Measurements from ENCODE around the gene ECSCR. TPM values are rescaled to one million over a fixed set of nuclear protein-coding genes. Genes with fewer than 3 reads are reported as not detected.

ECSCR gene
- total and polyA plus RNA-seq, 7 experiments from 2014 or later, result 0.19 to 0.73 (median 0.37) TPM; not detected in 3

- H3K27me3 ChIP-seq (ENCODE audit: control insufficient read depth in 2 of 2, insufficient read depth in 2 of 2, low read length in 2 of 2), result no peaks in the 10 kb centered on the region
- H3K4me1 ChIP-seq (ENCODE audit: control insufficient read depth in 2 of 2, insufficient read depth in 2 of 2, low read length in 2 of 2), result peaks cover 30 to 74% of the 10 kb centered on the region in 2 donors
- H3K4me3 Mint-ChIP-seq, result peak within 1 kb of the TSS; percentile 71 to 97 (median 90)
- peaks cover 64 to 78% (median 76%) of the 10 kb centered on the region in 7 donors for H3K4me1 Mint-ChIP-seq
- peak within 1 kb of the TSS; percentile 53 for H3K4me3 ChIP-seq (ENCODE audit: low read length)
- H3K36me3 Mint-ChIP-seq, result peaks cover 0 to 13% (median 9%) of the 10 kb centered on the region in 5 donors
- ChIA-PET POLR2A (interaction anchor here (0.6 to 8.4 kb wide), 13 partner anchors 11 to 90 kb away, joined by 3 to 83 read pairs (median 5); partner anchors contain the start of genes DNAJC18, SPATA24, STING1 and UBE2D2), CTCF (interaction anchor here (0.6 to 1.8 kb wide), 8 partner anchors 9 to 46 kb away, joined by 3 to 7 read pairs (median 4); partner anchors contain the start of genes ECSCR and STING1)
- H3K36me3 ChIP-seq (ENCODE audit: control insufficient read depth in 2 of 3, insufficient read depth in 3 of 3, low read length in 3 of 3), result peaks cover 0 to 2% (median 0%) of the 10 kb centered on the region in 3 experiments
- peak within 1 kb of the TSS; percentile 63 to 98 (median 94) for H3K27ac Mint-ChIP-seq
- no peaks in the 10 kb centered on the region for H3K9me3 Mint-ChIP-seq
- H3K27me3 Mint-ChIP-seq, result no peaks in the 10 kb centered on the region
- peak within 1 kb of the TSS; percentile 64 for H3K27ac ChIP-seq (ENCODE audit: low read depth, low read length)
- intact Hi-C loops (cut with micrococcal nuclease), result loop anchor here (1.0 to 5.0 kb wide), 3 partner anchors 13 to 41 kb away; partner anchors contain the start of gene DNAJC18 (in 1 of the 2)
- DNase-seq (peak in 6 of 9 donors; percentile 27 to 50 (median 48)), ATAC-seq (peak; percentile 66)
- H3K9me3 ChIP-seq (ENCODE audit: control insufficient read depth in 2 of 3, low read length in 3 of 3), result no peaks in the 10 kb centered on the region
These were observed 8.3 kb upstream of the ECSCR start, which contains the start of gene SMIM33 for GRCh38 chr5:139470821-139471300. TSS of gene SMIM33 (plus strand) at chr5:139471004. CDS start at chr5:139471122, 118 bp downstream.

GRCh38 chr5:139468421-139468931, 5.9 kb upstream of the ECSCR start:
- intact Hi-C loops (cut with micrococcal nuclease), result no loop called here
- Mint-ChIP-seq H3K36me3 (peaks cover 0 to under 1% (median 0%) of the 10 kb centered on the region in 5 donors), H3K4me3 (peak overlapping the region in 9 of 10 donors; percentile 38 to 84 (median 55)), H3K27me3 (no peaks in the 10 kb centered on the region), H3K4me1 (peaks cover 44 to 54% (median 53%) of the 10 kb centered on the region in 7 donors), H3K27ac (peak overlapping the region in 8 of 9 donors; percentile 51 to 98 (median 81)), H3K9me3 (no peaks in the 10 kb centered on the region)
- H3K9me3 ChIP-seq (ENCODE audit: control insufficient read depth in 2 of 3, low read length in 3 of 3), result no peaks in the 10 kb centered on the region
- H3K4me1 ChIP-seq (ENCODE audit: control insufficient read depth in 2 of 2, insufficient read depth in 2 of 2, low read length in 2 of 2), result peaks cover 17 to 50% of the 10 kb centered on the region in 2 donors
- no peak overlapping the region for H3K4me3 ChIP-seq (ENCODE audit: low read length)
- ATAC-seq (peak; percentile 46), DNase-seq (no peak)
- H3K27ac ChIP-seq (ENCODE audit: low read depth, low read length), result no peak overlapping the region
- POLR2A ChIA-PET, result interaction anchor here (0.9 to 8.4 kb wide), 4 partner anchors 9 to 14 kb away, joined by 5 to 83 read pairs (median 12); partner anchors contain the start of gene STING1
- H3K36me3 ChIP-seq (ENCODE audit: control insufficient read depth in 2 of 3, insufficient read depth in 3 of 3, low read length in 3 of 3), result no peaks in the 10 kb centered on the region
- CTCF ChIA-PET, result no interaction called here
- H3K27me3 ChIP-seq (ENCODE audit: control insufficient read depth in 2 of 2, insufficient read depth in 2 of 2, low read length in 2 of 2), result no peaks in the 10 kb centered on the region

GRCh38 chr5:139461698-139462097, 845 bp downstream of the ECSCR start:
- H3K27ac Mint-ChIP-seq, result peak overlapping the region in 3 of 9 donors; percentile 10 to 70 (median 51)
- peaks cover 29 to 40% of the 10 kb centered on the region in 2 donors for H3K4me1 ChIP-seq (ENCODE audit: control insufficient read depth in 2 of 2, insufficient read depth in 2 of 2, low read length in 2 of 2)

GRCh38 chr5:139461176-139461575, 1.4 kb downstream of the ECSCR start:
- peaks cover 0 to 1% (median 0%) of the 10 kb centered on the region in 11 donors for H3K9me3 Mint-ChIP-seq
- intact Hi-C loops (cut with micrococcal nuclease), result no loop called here
- Histone ChIP-seq H3K27me3 (ENCODE audit: control insufficient read depth in 2 of 2, insufficient read depth in 2 of 2, low read length in 2 of 2) (no peaks in the 10 kb centered on the region), H3K27ac (ENCODE audit: low read depth, low read length) (no peak overlapping the region), H3K36me3 (ENCODE audit: control insufficient read depth in 2 of 3, insufficient read depth in 3 of 3, low read length in 3 of 3) (no peaks in the 10 kb centered on the region), H3K9me3 (ENCODE audit: control insufficient read depth in 2 of 3, low read length in 3 of 3) (no peaks in the 10 kb centered on the region), H3K4me1 (ENCODE audit: control insufficient read depth in 2 of 2, insufficient read depth in 2 of 2, low read length in 2 of 2) (peaks cover 29 to 40% of the 10 kb centered on the region in 2 donors), H3K4me3 (ENCODE audit: low read length) (no peak overlapping the region)
- no peaks in the 10 kb centered on the region for H3K27me3 Mint-ChIP-seq
- peak overlapping the region in 1 of 10 donors; percentile 13 for H3K4me3 Mint-ChIP-seq
- POLR2A ChIA-PET, result interaction anchor here (1.3 to 5.6 kb wide), 6 partner anchors 9 to 41 kb away, joined by 4 to 36 read pairs (median 12); partner anchors contain the start of genes DNAJC18, SMIM33 and STING1
- DNase-seq (no peak), ATAC-seq (no peak)
- CTCF ChIA-PET, result interaction anchor here (1.5 to 3.9 kb wide), 2 partner anchors 39 to 51 kb away, joined by 3 to 16 read pairs; no protein-coding TSS in a partner anchor
- peaks cover 25 to 53% (median 51%) of the 10 kb centered on the region in 7 donors for H3K4me1 Mint-ChIP-seq
- peak overlapping the region in 8 of 9 donors; percentile 26 to 95 (median 70) for H3K27ac Mint-ChIP-seq
- H3K36me3 Mint-ChIP-seq, result no peaks in the 10 kb centered on the region

More at GRCh38 chr5:139461698-139462097, 845 bp downstream of the ECSCR start:
- POLR2A ChIA-PET, result interaction anchor here (0.7 to 1.6 kb wide), 5 partner anchors 12 to 40 kb away, joined by 3 to 5 read pairs (median 4); partner anchors contain the start of gene STING1
- no peaks in the 10 kb centered on the region for H3K36me3 ChIP-seq (ENCODE audit: control insufficient read depth in 2 of 3, insufficient read depth in 3 of 3, low read length in 3 of 3)
- CTCF ChIA-PET, result interaction anchor here (1.2 to 3.9 kb wide), 3 partner anchors 9 to 50 kb away, joined by 3 to 16 read pairs (median 4); partner anchors contain the start of gene SMIM33
- H3K4me3 Mint-ChIP-seq, result no peak overlapping the region
- intact Hi-C loops (cut with micrococcal nuclease), result no loop called here
- H3K27me3 ChIP-seq (ENCODE audit: control insufficient read depth in 2 of 2, insufficient read depth in 2 of 2, low read length in 2 of 2), result no peaks in the 10 kb centered on the region
- H3K27me3 Mint-ChIP-seq, result no peaks in the 10 kb centered on the region
- no peaks in the 10 kb centered on the region for H3K36me3 Mint-ChIP-seq
- no peak overlapping the region for H3K4me3 ChIP-seq (ENCODE audit: low read length)
- no peaks in the 10 kb centered on the region for H3K9me3 ChIP-seq (ENCODE audit: control insufficient read depth in 2 of 3, low read length in 3 of 3)
- H3K9me3 Mint-ChIP-seq, result peaks cover 0 to 1% (median 0%) of the 10 kb centered on the region in 11 donors
- DNase-seq, result no peak
- H3K4me1 Mint-ChIP-seq, result peaks cover 20 to 48% (median 46%) of the 10 kb centered on the region in 7 donors
- H3K27ac ChIP-seq (ENCODE audit: low read depth, low read length), result no peak overlapping the region
- no peak for ATAC-seq

GRCh38 chr5:139460455-139460854, 2.1 kb downstream of the ECSCR start:
- ATAC-seq, result no peak
- Mint-ChIP-seq H3K36me3 (no peaks in the 10 kb centered on the region), H3K4me3 (peak overlapping the region in 1 of 10 donors; percentile 30), H3K9me3 (peaks cover 0 to 1% (median 0%) of the 10 kb centered on the region in 11 donors), H3K27ac (peak overlapping the region in 8 of 9 donors; percentile 44 to 98 (median 76)), H3K4me1 (peaks cover 25 to 56% (median 52%) of the 10 kb centered on the region in 7 donors), H3K27me3 (no peaks in the 10 kb centered on the region)
- H3K9me3 ChIP-seq (ENCODE audit: control insufficient read depth in 2 of 3, low read length in 3 of 3), result no peaks in the 10 kb centered on the region
- intact Hi-C loops (cut with micrococcal nuclease), result no loop called here
- no peak overlapping the region for H3K4me3 ChIP-seq (ENCODE audit: low read length)
- DNase-seq, result no peak
- peaks cover 29 to 40% of the 10 kb centered on the region in 2 donors for H3K4me1 ChIP-seq (ENCODE audit: control insufficient read depth in 2 of 2, insufficient read depth in 2 of 2, low read length in 2 of 2)
- ChIA-PET POLR2A (interaction anchor here (0.5 to 5.6 kb wide), 5 partner anchors 10 to 36 kb away, joined by 4 to 36 read pairs (median 20); partner anchors contain the start of genes DNAJC18 and SMIM33), CTCF (interaction anchor here (0.7 to 3.9 kb wide), 4 partner anchors 22 to 52 kb away, joined by 3 to 16 read pairs (median 3); no protein-coding TSS in a partner anchor)
- H3K27ac ChIP-seq (ENCODE audit: low read depth, low read length), result no peak overlapping the region
- H3K27me3 ChIP-seq (ENCODE audit: control insufficient read depth in 2 of 2, insufficient read depth in 2 of 2, low read length in 2 of 2), result no peaks in the 10 kb centered on the region
- no peaks in the 10 kb centered on the region for H3K36me3 ChIP-seq (ENCODE audit: control insufficient read depth in 2 of 3, insufficient read depth in 3 of 3, low read length in 3 of 3)

- peaks cover 0 to 1% (median 0%) of the 10 kb centered on the region in 11 donors for H3K9me3 Mint-ChIP-seq
- H3K4me1 ChIP-seq (ENCODE audit: control insufficient read depth in 2 of 2, insufficient read depth in 2 of 2, low read length in 2 of 2), result peaks cover 29 to 42% of the 10 kb centered on the region in 2 donors
- no peak for ATAC-seq
- no peaks in the 10 kb centered on the region for H3K27me3 ChIP-seq (ENCODE audit: control insufficient read depth in 2 of 2, insufficient read depth in 2 of 2, low read length in 2 of 2)
- H3K4me1 Mint-ChIP-seq, result peaks cover 27 to 65% (median 58%) of the 10 kb centered on the region in 7 donors
- ChIA-PET CTCF (interaction anchor here (0.7 to 3.9 kb wide), 3 partner anchors 37 to 231 kb away, joined by 3 to 16 read pairs (median 5); no protein-coding TSS in a partner anchor), POLR2A (interaction anchor here (0.8 to 5.6 kb wide), 10 partner anchors 8 to 105 kb away, joined by 3 to 36 read pairs (median 5); partner anchors contain the start of genes DNAJC18, SMIM33, STING1 and UBE2D2)
- peak overlapping the region; percentile 10 for H3K4me3 ChIP-seq (ENCODE audit: low read length)
- no peaks in the 10 kb centered on the region for H3K9me3 ChIP-seq (ENCODE audit: control insufficient read depth in 2 of 3, low read length in 3 of 3)
- peak overlapping the region in 5 of 10 donors; percentile 29 to 86 (median 61) for H3K4me3 Mint-ChIP-seq
- H3K36me3 Mint-ChIP-seq, result no peaks in the 10 kb centered on the region
- intact Hi-C loops (cut with micrococcal nuclease), result loop anchor here (1.0 to 2.0 kb wide), 4 partner anchors 13 to 53 kb away; partner anchors contain the start of gene STING1 (in 2 of the 2)
- no peaks in the 10 kb centered on the region for H3K36me3 ChIP-seq (ENCODE audit: control insufficient read depth in 2 of 3, insufficient read depth in 3 of 3, low read length in 3 of 3)
- H3K27ac Mint-ChIP-seq, result peak overlapping the region; percentile 89 to 98 (median 94)
- H3K27ac ChIP-seq (ENCODE audit: low read depth, low read length), result peak overlapping the region; percentile 73
- DNase-seq, result peak in 1 of 9 donors; percentile 54
- H3K27me3 Mint-ChIP-seq, result no peaks in the 10 kb centered on the region
These were observed 3.0 kb downstream of the ECSCR start for GRCh38 chr5:139459451-139459934.

Data from naive thymus-derived CD4-positive, alpha-beta T cell (primary cell).